Measurements from ENCODE around the gene ZNF746.

ZNF746 gene

DNA sequence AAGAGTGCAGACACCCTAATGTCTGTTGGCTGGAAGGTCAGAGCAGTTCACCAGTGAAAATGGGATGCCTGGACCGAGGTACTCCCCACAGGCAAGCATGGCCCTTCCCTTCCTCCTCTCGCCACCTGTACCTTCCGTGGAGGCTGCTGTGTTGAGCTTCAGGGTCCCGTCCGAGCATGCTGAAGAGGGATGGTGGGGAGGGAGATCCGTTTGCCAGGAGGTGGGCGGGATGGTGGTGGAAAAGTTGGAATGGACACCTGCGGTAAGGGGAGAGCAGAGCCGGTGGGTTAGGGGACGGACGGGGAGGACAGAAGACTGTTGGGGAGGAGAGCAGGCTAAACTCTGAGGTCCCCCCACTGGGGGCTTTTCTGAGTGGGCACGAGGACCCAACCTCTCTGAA, 20.8 kb downstream of the ZNF746 start:
- DNase-seq (ENCODE audit: low spot score) = no peak
- TF ChIP-seq, protein P1, sequence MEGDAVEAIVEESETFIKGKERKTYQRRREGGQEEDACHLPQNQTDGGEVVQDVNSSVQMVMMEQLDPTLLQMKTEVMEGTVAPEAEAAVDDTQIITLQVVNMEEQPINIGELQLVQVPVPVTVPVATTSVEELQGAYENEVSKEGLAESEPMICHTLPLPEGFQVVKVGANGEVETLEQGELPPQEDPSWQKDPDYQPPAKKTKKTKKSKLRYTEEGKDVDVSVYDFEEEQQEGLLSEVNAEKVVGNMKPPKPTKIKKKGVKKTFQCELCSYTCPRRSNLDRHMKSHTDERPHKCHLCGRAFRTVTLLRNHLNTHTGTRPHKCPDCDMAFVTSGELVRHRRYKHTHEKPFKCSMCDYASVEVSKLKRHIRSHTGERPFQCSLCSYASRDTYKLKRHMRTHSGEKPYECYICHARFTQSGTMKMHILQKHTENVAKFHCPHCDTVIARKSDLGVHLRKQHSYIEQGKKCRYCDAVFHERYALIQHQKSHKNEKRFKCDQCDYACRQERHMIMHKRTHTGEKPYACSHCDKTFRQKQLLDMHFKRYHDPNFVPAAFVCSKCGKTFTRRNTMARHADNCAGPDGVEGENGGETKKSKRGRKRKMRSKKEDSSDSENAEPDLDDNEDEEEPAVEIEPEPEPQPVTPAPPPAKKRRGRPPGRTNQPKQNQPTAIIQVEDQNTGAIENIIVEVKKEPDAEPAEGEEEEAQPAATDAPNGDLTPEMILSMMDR (IDR thresholded peaks at IDR 0.05; ENCODE audit: extremely low read depth, insufficient read depth, missing control alignments) = no peak
- in situ Hi-C loops (cut with MboI; ENCODE audit: low pct_unique_long_range_greater_than_20kb, low sequenced_read_pairs, unreplicated experiment) = no loop called here

DNA sequence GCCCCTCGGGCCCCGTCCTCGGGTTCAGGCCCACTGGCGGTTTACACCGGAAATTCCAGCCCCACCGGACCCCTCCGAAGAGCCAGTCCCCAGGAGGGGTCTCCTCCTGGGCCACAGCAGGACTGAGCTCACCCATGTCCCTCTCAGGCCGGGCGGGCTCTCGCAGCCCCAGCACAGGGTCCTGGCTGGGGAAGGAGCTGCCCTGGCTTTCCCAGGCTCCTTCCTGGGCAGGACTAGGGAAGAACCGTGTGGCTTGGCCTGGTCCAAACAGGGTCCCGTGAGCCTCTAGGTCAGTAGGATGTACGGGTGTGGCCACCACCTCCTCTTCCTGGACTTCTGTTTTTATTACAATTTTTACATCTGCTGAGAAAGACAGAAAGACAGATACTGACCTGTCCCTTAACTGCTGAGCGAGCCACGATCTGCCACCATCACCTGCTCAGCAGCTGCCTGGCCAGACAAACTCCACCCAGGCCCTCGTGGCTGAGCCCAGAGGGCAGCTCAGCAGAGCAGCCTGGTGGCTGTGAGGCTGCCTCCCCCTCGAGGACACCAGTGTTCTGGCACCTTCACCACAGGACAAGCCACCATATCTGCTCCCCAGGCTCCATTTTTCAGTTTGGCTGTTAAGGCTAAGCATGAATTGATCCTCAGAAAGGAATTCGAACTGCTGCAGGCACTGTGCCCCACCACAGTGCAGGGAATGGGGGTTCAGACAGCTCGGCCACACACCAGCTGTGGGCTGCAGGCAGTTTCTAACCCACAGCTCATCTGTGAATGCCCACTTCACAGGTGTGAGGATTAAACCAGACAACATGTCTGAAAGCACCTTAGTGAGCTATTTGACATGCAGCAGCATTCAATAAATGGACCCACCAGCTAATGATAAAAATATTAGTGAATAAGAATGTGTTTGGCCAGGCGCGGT, 22.2 kb downstream of the ZNF746 start:
- no peak for DNase-seq (ENCODE audit: low spot score)
- TF ChIP-seq, protein P1 (IDR thresholded peaks at IDR 0.05; ENCODE audit: extremely low read depth, insufficient read depth, missing control alignments) = no peak
- in situ Hi-C loops (cut with MboI; ENCODE audit: low pct_unique_long_range_greater_than_20kb, low sequenced_read_pairs, unreplicated experiment) = no loop called here

DNA sequence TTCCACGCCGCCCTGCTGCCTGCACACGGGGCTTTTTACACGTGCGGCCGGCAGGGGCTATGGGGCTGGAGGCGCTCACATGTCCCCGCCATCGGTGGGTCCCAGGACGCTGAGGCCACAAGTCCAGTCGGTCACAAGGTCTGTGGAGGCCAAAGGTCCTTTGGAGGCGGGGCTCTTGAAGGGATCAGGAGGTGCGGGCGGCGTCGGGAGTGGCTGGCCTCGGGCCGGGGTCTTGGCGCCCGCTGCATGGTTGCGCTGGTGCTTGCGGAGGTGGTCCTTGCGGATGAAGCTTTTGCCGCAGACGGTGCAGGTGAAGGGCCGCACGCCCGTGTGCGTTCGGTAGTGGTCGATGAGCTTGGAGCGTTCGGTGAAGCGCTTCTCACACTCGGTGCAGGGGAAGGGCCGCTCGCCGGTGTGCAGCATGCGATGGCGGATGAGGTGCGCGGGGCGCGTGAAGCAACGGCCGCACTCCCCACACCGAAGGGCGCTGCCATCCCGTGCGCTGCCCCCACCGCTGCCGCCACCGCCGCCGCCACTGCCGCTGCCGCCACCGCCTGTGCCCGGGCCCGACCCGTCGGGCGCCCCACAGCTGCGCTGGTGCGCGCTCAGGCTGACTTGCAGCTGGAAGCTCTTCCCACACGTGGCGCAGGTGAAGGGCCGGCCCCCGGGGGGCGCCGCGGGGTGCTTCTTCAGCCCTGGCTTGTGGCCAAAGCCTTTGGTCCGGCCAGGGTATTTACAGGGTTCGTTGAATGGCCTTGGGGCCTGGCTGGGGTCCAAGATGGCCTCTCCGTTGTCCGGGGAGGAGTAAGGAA, 23.1 kb downstream of the ZNF746 start:
- TF ChIP-seq, protein P1 (IDR thresholded peaks at IDR 0.05; ENCODE audit: extremely low read depth, insufficient read depth, missing control alignments) = no peak
- in situ Hi-C loops (cut with MboI; ENCODE audit: low pct_unique_long_range_greater_than_20kb, low sequenced_read_pairs, unreplicated experiment) = no loop called here
- no peak for DNase-seq (ENCODE audit: low spot score)

DNA sequence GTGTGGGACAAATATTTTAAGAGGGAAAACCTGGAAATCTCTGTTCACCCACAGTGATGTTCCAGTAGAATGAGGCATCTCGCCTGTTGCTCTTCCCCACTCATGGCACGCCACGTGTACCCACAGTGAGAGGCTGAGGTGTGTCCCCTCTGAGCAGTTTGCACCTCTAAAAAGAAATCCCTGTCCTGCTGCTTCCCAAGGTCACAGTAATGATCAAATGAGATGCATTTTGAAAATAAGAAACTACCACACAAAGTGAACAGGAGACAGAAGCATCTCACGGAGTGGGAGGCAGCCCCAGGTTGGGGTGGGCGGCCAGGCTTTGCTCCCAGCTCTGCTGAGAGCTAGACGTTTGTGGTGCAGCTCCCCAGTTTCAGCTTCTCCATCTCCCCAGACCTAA, 24.4 kb downstream of the ZNF746 start:
- TF ChIP-seq, protein P1 (IDR thresholded peaks at IDR 0.05; ENCODE audit: extremely low read depth, insufficient read depth, missing control alignments) = no peak
- no peak for DNase-seq (ENCODE audit: low spot score)
- in situ Hi-C loops (cut with MboI; ENCODE audit: low pct_unique_long_range_greater_than_20kb, low sequenced_read_pairs, unreplicated experiment) = no loop called here

DNA sequence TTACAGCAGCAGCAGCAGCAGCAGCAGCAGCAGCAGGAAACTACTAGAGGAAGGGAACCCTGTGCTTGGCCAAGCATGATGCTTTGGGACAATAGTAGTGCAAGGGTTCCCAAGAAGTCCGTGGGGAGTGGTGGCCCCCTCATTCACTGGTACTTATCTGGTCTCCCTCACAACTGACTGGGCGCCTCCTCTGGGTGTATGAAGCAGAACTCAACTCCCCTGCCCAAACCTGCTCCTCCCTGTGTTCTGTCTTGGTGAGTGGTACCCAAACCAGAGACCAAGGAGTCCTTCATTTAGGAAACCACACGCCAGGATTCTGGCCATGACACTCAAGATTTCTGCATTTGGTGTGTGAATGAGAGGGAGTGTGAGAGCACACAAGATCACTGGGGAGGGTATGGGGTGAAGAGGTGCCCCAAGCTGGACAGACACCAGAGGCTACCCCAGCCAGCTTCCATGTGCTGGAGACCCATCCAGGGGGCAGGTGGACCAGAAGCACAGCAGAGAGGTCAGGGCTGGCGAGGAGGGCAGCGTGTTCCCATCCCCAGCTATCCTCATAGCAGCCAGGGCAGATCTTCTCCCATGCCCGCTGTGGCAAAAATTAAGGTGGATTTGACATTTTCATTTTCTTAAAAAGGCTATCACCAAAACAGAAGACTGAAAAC, 26.2 kb downstream of the ZNF746 start:
- no peak for DNase-seq (ENCODE audit: low spot score)
- TF ChIP-seq, protein P1 (IDR thresholded peaks at IDR 0.05; ENCODE audit: extremely low read depth, insufficient read depth, missing control alignments) = no peak
- in situ Hi-C loops (cut with MboI; ENCODE audit: low pct_unique_long_range_greater_than_20kb, low sequenced_read_pairs, unreplicated experiment) = no loop called here

DNA sequence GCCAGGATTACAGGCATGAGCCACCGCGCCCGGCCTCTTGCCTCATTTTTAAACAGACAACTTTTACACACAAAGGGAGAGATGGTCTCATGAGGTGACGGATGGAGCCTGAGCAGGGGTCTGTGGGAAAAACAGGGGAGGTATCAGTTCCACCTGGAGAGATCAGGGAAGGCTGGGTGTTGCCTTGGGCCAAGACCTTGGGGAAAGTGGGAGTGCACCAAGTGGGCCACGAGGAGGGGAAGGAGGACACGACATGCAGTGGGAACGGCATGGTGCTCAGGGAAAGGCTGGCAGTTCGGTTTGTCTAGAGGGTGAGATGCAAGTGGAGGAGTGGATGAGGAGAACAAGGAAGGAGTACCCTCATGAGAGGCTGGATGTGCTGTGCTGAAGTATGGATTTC, 27.8 kb downstream of the ZNF746 start:
- in situ Hi-C loops (cut with MboI; ENCODE audit: low pct_unique_long_range_greater_than_20kb, low sequenced_read_pairs, unreplicated experiment) = no loop called here
- no peak for DNase-seq (ENCODE audit: low spot score)
- TF ChIP-seq, protein P1 (IDR thresholded peaks at IDR 0.05; ENCODE audit: extremely low read depth, insufficient read depth, missing control alignments) = no peak

Data from GM13977 (cell line).